Adrenal gland (tissue), 12 donors: Measurements from ENCODE around the gene TP53TG5. TPM values are rescaled to one million over a fixed set of nuclear protein-coding genes. Genes with fewer than 3 reads are reported as not detected.
A peak's percentile ranks its signal among the peaks of the same experiment; 100 is the strongest.

ENCODE experiments used
- DNase-seq, 7 donors: peaks; one replicate each; pipeline ENCODE4 v3.0.0-alpha.2; 2019 to 2020
- H3K27ac ChIP-seq, 5 donors: fragments of 200-600 bp; sonication (generic) in 4 of 5; 1 replicate in 3 of 5; 2 replicates in 2 of 5; pipeline versions ENCODE4 v1.5.1 to v1.8.0; 2016 to 2020; ENCODE audit warnings: mild to moderate bottlenecking in 1 of 5
- H3K27me3 ChIP-seq: fragments of 200-600 bp; 2 replicates; pipeline ENCODE4 v1.8.0; 2021
- H3K36me3 ChIP-seq, 2 donors: fragments of 200-600 bp; replicated peaks in 1 of 2; 1 replicate in 1 of 2; 2 replicates in 1 of 2; pipeline versions ENCODE4 v1.5.1 to v1.8.0; 2018 to 2022
- H3K4me1 ChIP-seq, 2 donors: fragments of 200-600 bp; replicated peaks in 1 of 2; 1 replicate in 1 of 2; 2 replicates in 1 of 2; pipeline versions ENCODE4 v1.5.1 to v1.8.0; 2018 to 2021
- H3K4me3 ChIP-seq, 4 donors: fragments of 200-600 bp; sonication (generic) in 3 of 4; one replicate each; pipeline ENCODE4 v1.5.1; 2016 to 2018
- H3K9me3 ChIP-seq, 3 donors: fragments of 200-600 bp; sonication (generic) in 1 of 3; replicated peaks in 1 of 3; 1 replicate in 2 of 3; 2 replicates in 1 of 3; pipeline versions ENCODE4 v1.5.1 to v1.8.0; 2016 to 2021
- POLR2A ChIP-seq, 2 donors: fragments of 450-650 bp; IDR thresholded peaks; one replicate each; pipeline ENCODE4 v1.6.1; 2017; ENCODE audit warnings: antibody characterized with exemption in 2 of 2, mild to moderate bottlenecking in 2 of 2, moderate library complexity in 1 of 2
- WGBS, 4 donors: extraction: QIAGEN DNeasy Blood & Tissue Kit in 2 of 4; methylation state at CpG; one replicate each; pipeline versions ENCODE4 v1.1.5 to v1.1.7; 2013 to 2017; 5-methylcytosine and 5-hydroxymethylcytosine counted together
- intact Hi-C, 2 donors: fragments of 100-400 bp; cut with DNase I; formaldehyde crosslinking; loops; one replicate each; pipeline versions ENCODE4 v1.14.1 to v1.15.0; 2022 to 2023
- polyA plus RNA-seq, 3 donors: library from polyadenylated mRNA; stranded (reverse); fragments of 200-250 nt in 2 of 3; fragments of 350-450 nt in 1 of 3; fragmentation: Illumina TruSeq in 1 of 3; extraction: RNeasy Lipid Tissue Mini Kit (QIAGEN cat#74804) in 1 of 3; gene quantifications; one replicate each; pipeline ENCODE4 v1.2.3, GENCODE V29; 2013 to 2014
- total RNA-seq, 9 donors: library from RNA; depleted of rRNA in 4 of 9; stranded (reverse); fragments of >200 nt in 4 of 9; fragments of 120-200 nt in 1 of 9; fragmentation: NEBNext Ultra II Directional in 1 of 9; extraction: Animal tissue kit (Norgen Biotek cat#: 25700) in 1 of 9; gene quantifications; one replicate each; pipeline versions ENCODE4 v1.1.0 to v1.2.4, GENCODE V29; 2013 to 2023
- TF ChIP-seq, protein P1 (sequence below), 6 experiments: fragments of 450-650 bp in 4 of 6; fragments of 200-600 bp in 2 of 6; sonication (generic) in 1 of 6; IDR thresholded peaks; 1 replicate in 5 of 6; 2 replicates in 1 of 6; pipeline versions ENCODE4 v1.5.1 to v1.8.0; 2016 to 2021; ENCODE audit warnings: antibody characterized with exemption in 6 of 6, mild to moderate bottlenecking in 2 of 6, moderate library complexity in 1 of 6
- donor health status: healthy with polysubstance abuse.
- donor health status: Bipolar disorder and iron deficiency.
- donor health status: DM: yes; HTN: yes; CAD: no.
- donor health status: DM: no; HTN: no; CAD: no.
- donor health status: DM: no; HTN: no; CAD: no.
- donor health status: DM: yes; HTN: yes; CAD: no.

TP53TG5 gene
- total and polyA plus RNA-seq, 12 donors = 0.24 to 0.78 (median 0.49) TPM; not detected in 8

DNA sequence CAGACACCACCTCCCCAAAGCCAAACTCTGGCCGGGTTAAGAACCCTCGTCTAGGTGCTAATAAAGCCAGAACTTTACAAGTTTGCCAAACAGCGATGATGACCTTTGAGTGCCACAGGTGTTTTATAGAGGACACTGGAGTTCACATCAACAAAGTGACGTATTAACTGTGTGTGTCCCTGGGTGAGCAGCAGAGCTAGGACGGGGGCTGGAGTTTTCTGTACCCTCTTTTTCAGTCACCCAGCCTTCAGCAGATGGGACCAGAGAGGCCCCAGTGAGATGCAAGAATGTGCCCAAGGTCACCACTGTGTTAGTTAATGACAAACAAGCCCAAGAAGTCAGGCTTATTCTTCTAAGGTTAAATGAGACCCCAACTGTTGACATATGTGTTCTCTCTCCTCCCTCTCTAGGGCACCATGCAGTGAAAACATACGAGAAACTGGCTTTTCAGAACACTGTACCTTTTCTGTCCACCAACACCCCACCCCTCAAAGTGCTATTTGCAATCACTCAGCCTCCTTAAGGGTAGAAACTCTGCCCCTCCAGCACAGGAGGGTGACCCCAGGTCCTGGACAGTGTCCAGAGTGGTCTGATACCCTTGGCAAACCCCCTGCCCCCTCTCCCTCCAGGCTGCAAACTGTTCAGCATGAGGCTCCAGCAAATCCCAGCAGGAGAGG lies 35.1 kb downstream of the TP53TG5 start:
- peak in 2 of 7 donors; percentile 44 to 48 for DNase-seq
- intact Hi-C loops = no loop called here

DNA sequence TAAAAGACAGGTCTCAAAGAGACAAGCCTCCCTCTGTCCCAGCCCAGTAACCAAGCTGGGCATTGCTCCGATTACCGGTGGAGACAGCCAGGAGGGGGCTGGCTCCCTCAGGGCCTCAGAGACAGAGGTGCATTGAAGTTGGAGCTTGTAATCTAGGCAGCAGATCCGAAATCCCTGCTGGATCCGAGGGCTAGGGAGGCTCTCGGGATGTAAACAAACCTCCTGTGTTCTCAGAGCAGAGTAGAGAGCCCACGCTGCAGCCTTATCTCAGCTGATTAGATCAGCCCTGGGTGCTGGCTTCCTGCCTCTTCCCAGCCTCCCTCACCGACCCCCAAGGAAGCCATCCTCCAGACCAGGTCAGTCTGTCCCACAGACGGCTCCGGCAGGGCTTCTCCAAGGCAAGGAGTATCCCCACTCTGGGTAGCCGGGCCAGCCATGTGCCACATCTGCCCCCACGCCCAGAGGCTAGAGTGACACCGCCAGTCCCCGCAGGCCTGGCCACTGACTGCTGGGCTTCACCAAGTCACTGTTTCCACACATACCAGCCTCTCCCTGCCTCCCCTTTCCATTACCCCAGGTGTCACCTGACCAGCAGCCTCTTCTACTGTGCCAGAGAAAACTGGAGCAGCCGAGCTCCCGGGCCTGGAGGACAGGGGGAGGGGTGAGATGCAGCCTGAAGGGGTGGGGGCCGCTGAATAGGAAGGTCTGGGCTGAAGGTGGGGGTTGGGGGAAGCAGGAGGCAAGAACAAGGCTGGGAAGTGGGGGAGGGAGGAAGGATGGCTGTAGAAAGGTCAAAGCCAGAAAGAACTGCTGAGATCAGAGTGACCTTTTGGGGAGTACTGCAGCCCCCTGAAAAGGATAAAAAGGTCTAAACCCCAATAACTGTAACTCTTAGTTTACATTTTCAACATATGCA lies 35.9 kb downstream of the TP53TG5 start:
- Histone ChIP-seq H3K36me3 (no peaks in the 10 kb centered on the region), H3K4me3 (peak overlapping the region in 2 of 4 donors; percentile 2 to 32), H3K4me1 (peaks cover 97 to 99% of the 10 kb centered on the region in 2 donors), H3K27ac (peak overlapping the region; percentile 87 to 98 (median 94)), H3K9me3 (no peaks in the 10 kb centered on the region), H3K27me3 (no peaks in the 10 kb centered on the region)
- peak; percentile 86 to 96 (median 93) for DNase-seq
- intact Hi-C loops = no loop called here
- TF ChIP-seq, protein P1, sequence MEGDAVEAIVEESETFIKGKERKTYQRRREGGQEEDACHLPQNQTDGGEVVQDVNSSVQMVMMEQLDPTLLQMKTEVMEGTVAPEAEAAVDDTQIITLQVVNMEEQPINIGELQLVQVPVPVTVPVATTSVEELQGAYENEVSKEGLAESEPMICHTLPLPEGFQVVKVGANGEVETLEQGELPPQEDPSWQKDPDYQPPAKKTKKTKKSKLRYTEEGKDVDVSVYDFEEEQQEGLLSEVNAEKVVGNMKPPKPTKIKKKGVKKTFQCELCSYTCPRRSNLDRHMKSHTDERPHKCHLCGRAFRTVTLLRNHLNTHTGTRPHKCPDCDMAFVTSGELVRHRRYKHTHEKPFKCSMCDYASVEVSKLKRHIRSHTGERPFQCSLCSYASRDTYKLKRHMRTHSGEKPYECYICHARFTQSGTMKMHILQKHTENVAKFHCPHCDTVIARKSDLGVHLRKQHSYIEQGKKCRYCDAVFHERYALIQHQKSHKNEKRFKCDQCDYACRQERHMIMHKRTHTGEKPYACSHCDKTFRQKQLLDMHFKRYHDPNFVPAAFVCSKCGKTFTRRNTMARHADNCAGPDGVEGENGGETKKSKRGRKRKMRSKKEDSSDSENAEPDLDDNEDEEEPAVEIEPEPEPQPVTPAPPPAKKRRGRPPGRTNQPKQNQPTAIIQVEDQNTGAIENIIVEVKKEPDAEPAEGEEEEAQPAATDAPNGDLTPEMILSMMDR (IDR thresholded peaks at IDR 0.05) = no peak
- TF ChIP-seq POLR2A (IDR thresholded peaks at IDR 0.05) = peak; percentile 10 to 96
- 11 to 25% (median 23%) methylated on average over 6 to 16 of the region's 16 CpGs for WGBS, 4 donors

More for the DNA sequence above, 35.1 kb downstream of the TP53TG5 start:
- H3K36me3 ChIP-seq = no peaks in the 10 kb centered on the region
- no peak for TF ChIP-seq POLR2A (IDR thresholded peaks at IDR 0.05)
- TF ChIP-seq, protein P1 (IDR thresholded peaks at IDR 0.05) = no peak
- H3K9me3 ChIP-seq = no peaks in the 10 kb centered on the region
- peak overlapping the region; percentile 87 to 98 (median 94) for H3K27ac ChIP-seq
- H3K4me3 ChIP-seq = peak overlapping the region in 1 of 4 donors; percentile 32
- WGBS, 4 donors = 30 to 40% (median 39%) methylated on average over 6 of the region's 6 CpGs
- H3K27me3 ChIP-seq = no peaks in the 10 kb centered on the region
- peaks cover 89 to 91% of the 10 kb centered on the region in 2 donors for H3K4me1 ChIP-seq

DNA sequence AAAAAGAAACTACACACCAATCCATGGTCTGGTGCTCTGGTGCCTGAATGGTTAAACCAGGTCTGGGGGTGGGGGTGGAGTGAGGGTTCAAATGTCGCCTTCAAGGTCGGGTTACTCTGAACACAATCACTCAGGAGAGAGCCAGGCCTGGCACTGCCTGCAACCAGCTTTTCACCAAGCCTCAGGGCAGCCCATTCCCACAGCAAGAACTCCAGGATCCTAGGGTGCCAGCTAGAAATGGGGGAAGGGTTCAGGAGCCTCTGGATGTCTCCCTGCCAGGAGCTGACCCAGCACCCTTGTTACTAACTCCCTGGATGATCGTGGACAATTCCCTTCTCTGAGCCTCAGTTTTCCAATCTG lies 36.6 kb downstream of the TP53TG5 start:
- Histone ChIP-seq H3K27ac (peak overlapping the region; percentile 87 to 98 (median 94)), H3K36me3 (no peaks in the 10 kb centered on the region), H3K4me1 (peaks cover 97 to 99% of the 10 kb centered on the region in 2 donors), H3K9me3 (no peaks in the 10 kb centered on the region), H3K4me3 (peak overlapping the region in 1 of 4 donors; percentile 32), H3K27me3 (no peaks in the 10 kb centered on the region)
- WGBS, 4 donors = 23 to 33% (median 31%) methylated on average over 3 of the region's 3 CpGs
- TF ChIP-seq, protein P1 (IDR thresholded peaks at IDR 0.05) = no peak
- intact Hi-C loops = no loop called here
- peak in 5 of 7 donors; percentile 45 to 64 (median 60) for DNase-seq

DNA sequence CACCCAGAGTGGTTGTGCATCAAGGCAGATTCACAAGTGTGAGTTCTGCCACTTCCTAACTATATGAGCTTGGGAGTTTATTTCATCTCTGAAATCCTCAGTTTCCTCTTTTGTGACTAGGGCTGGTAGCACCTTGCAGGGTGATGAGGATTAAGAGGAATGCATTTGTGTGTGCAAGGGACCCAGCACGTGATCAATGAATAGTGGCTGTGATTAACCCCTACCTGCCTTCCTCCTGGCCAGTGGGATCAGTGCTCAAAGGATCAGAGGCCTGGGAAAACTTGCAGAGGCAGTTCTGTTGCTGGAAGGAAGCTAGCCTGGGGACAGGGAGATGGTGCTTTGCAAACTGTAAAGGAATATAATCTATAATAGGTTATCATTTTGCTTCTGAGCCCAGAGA lies 37.2 kb downstream of the TP53TG5 start:
- peak overlapping the region; percentile 87 to 98 (median 94) for H3K27ac ChIP-seq
- H3K9me3 ChIP-seq = no peaks in the 10 kb centered on the region
- TF ChIP-seq, protein P1 (IDR thresholded peaks at IDR 0.05) = no peak
- no peak for TF ChIP-seq POLR2A (IDR thresholded peaks at IDR 0.05)
- H3K4me1 ChIP-seq = peaks cover 97 to 99% of the 10 kb centered on the region in 2 donors
- DNase-seq = no peak
- H3K4me3 ChIP-seq = no peak overlapping the region
- no peaks in the 10 kb centered on the region for H3K27me3 ChIP-seq
- no peaks in the 10 kb centered on the region for H3K36me3 ChIP-seq
- WGBS, 4 donors = 32 to 43% (median 33%) methylated on average over 1 of the region's 1 CpG
- intact Hi-C loops = no loop called here
